DOHH2 (cell line): ENCODE data around the gene H2BW1.
"Not testable (repeated sequence)": the region's sequence is repeated elsewhere in the genome, so short reads cannot be mapped to it uniquely, and the experiment has no call there.

Experiments used
- EZH2phosphoT487 ChIP-seq: fragments of 200-600 bp; sonication (generic); IDR thresholded peaks from 2 replicates; pipeline ENCODE4 v1.6.1; 2017; ENCODE audit warnings: borderline replicate concordance, mild to moderate bottlenecking, antibody characterized with exemption, low read length, moderate library complexity, mixed read lengths
- TF ChIP-seq, protein P1 (sequence below): fragments of 200-600 bp; sonication (generic); IDR thresholded peaks from one replicate; pipeline ENCODE4 v1.5.1; 2014; ENCODE audit warnings: antibody characterized with exemption, mild to moderate bottlenecking, low read depth, low read length; ENCODE audit not compliant: poor library complexity, severe bottlenecking

- TF ChIP-seq, protein P1, sequence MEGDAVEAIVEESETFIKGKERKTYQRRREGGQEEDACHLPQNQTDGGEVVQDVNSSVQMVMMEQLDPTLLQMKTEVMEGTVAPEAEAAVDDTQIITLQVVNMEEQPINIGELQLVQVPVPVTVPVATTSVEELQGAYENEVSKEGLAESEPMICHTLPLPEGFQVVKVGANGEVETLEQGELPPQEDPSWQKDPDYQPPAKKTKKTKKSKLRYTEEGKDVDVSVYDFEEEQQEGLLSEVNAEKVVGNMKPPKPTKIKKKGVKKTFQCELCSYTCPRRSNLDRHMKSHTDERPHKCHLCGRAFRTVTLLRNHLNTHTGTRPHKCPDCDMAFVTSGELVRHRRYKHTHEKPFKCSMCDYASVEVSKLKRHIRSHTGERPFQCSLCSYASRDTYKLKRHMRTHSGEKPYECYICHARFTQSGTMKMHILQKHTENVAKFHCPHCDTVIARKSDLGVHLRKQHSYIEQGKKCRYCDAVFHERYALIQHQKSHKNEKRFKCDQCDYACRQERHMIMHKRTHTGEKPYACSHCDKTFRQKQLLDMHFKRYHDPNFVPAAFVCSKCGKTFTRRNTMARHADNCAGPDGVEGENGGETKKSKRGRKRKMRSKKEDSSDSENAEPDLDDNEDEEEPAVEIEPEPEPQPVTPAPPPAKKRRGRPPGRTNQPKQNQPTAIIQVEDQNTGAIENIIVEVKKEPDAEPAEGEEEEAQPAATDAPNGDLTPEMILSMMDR = not testable (repeated sequence)
- not testable (repeated sequence) for TF ChIP-seq EZH2phosphoT487
Measured at GRCh38 chrX:104015576-104015975, 2.1 kb upstream of the H2BW1 start.
